Tibial nerve (tissue), 3 donors: ENCODE data around the gene UBA1.

Experiments
- POLR2A ChIP-seq, 2 donors: fragments of 450-650 bp; IDR thresholded peaks; one replicate each; pipeline ENCODE4 v1.6.1; 2017; ENCODE audit warnings: antibody characterized with exemption in 2 of 2, mild to moderate bottlenecking in 2 of 2, moderate library complexity in 2 of 2
- TF ChIP-seq, protein P1 (sequence below), 5 experiments: fragments of 200-600 bp in 3 of 5; fragments of 450-650 bp in 2 of 5; sonication (generic) in 3 of 5; IDR thresholded peaks; one replicate each; pipeline ENCODE4 v1.5.1; 2016 to 2019; ENCODE audit warnings: antibody characterized with exemption in 5 of 5, mild to moderate bottlenecking in 3 of 5, moderate library complexity in 2 of 5

- TF ChIP-seq, protein P1, sequence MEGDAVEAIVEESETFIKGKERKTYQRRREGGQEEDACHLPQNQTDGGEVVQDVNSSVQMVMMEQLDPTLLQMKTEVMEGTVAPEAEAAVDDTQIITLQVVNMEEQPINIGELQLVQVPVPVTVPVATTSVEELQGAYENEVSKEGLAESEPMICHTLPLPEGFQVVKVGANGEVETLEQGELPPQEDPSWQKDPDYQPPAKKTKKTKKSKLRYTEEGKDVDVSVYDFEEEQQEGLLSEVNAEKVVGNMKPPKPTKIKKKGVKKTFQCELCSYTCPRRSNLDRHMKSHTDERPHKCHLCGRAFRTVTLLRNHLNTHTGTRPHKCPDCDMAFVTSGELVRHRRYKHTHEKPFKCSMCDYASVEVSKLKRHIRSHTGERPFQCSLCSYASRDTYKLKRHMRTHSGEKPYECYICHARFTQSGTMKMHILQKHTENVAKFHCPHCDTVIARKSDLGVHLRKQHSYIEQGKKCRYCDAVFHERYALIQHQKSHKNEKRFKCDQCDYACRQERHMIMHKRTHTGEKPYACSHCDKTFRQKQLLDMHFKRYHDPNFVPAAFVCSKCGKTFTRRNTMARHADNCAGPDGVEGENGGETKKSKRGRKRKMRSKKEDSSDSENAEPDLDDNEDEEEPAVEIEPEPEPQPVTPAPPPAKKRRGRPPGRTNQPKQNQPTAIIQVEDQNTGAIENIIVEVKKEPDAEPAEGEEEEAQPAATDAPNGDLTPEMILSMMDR (IDR thresholded peaks at IDR 0.05): no peak
- peak in 1 of 2 donors; percentile 63 for TF ChIP-seq POLR2A (IDR thresholded peaks at IDR 0.05)
Observed at GRCh38 chrX:47232803-47233332, 39.2 kb downstream of the UBA1 start, which contains the start of gene USP11.
